Omental fat pad (tissue), 4 donors: ENCODE measurements around the gene PRPF40B. TPM values are rescaled to one million over a fixed set of nuclear protein-coding genes. Genes with fewer than 3 reads are reported as not detected.

ENCODE experiments used
- ATAC-seq: fragments of 150-250 bp; one replicate; pipeline ENCODE4 v1.9.1; 2016; ENCODE audit warnings: mild to moderate bottlenecking, moderate library complexity; ENCODE audit not compliant: low FRiP score
- DNase-seq: peaks from one replicate; pipeline ENCODE4 v3.0.0-alpha.2; 2019; ENCODE audit warnings: low spot score
- CTCF ChIP-seq, 3 donors: fragments of 450-650 bp; IDR thresholded peaks; one replicate each; pipeline ENCODE4 v1.5.1; 2016 to 2017; ENCODE audit warnings: antibody characterized with exemption in 3 of 3, mild to moderate bottlenecking in 3 of 3, moderate library complexity in 2 of 3
- total RNA-seq, 4 donors: library from RNA; depleted of rRNA; stranded (reverse); fragments of >200 nt; gene quantifications; one replicate each; pipeline ENCODE4 v1.1.0, GENCODE V29; 2016

Gene PRPF40B
- total RNA-seq, 4 donors from 2014 or later = 7.0 to 19.4 (median 9.4) TPM

GRCh38 chr12:49631336-49631907, 8.1 kb downstream of the PRPF40B start:
- TF ChIP-seq CTCF (IDR thresholded peaks at IDR 0.05) = no peak
- ATAC-seq (no peak), DNase-seq (no peak)

GRCh38 chr12:49632401-49632800, 9.0 kb downstream of the PRPF40B start:
- ATAC-seq = no peak
- no peak for DNase-seq
- TF ChIP-seq CTCF (IDR thresholded peaks at IDR 0.05) = no peak

GRCh38 chr12:49632986-49633702, 9.8 kb downstream of the PRPF40B start:
- no peak for TF ChIP-seq CTCF (IDR thresholded peaks at IDR 0.05)
- ATAC-seq = no peak
- DNase-seq = no peak

- ATAC-seq (no peak), DNase-seq (no peak)
- no peak for TF ChIP-seq CTCF (IDR thresholded peaks at IDR 0.05)
Observed at GRCh38 chr12:49633703-49634345, 10.5 kb downstream of the PRPF40B start.

- no peak for TF ChIP-seq CTCF (IDR thresholded peaks at IDR 0.05)
- ATAC-seq = no peak
- DNase-seq = no peak
Observed at GRCh38 chr12:49635036-49635435, 11.7 kb downstream of the PRPF40B start.

GRCh38 chr12:49635656-49636055, 12.3 kb downstream of the PRPF40B start:
- no peak for TF ChIP-seq CTCF (IDR thresholded peaks at IDR 0.05)
- no peak for ATAC-seq
- DNase-seq = no peak
